ENCODE results near the gene GLIPR1L1.
A peak's percentile ranks its signal among the peaks of the same experiment; 100 is the strongest.

GLIPR1L1 gene, protein sequence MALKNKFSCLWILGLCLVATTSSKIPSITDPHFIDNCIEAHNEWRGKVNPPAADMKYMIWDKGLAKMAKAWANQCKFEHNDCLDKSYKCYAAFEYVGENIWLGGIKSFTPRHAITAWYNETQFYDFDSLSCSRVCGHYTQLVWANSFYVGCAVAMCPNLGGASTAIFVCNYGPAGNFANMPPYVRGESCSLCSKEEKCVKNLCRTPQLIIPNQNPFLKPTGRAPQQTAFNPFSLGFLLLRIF

DNA sequence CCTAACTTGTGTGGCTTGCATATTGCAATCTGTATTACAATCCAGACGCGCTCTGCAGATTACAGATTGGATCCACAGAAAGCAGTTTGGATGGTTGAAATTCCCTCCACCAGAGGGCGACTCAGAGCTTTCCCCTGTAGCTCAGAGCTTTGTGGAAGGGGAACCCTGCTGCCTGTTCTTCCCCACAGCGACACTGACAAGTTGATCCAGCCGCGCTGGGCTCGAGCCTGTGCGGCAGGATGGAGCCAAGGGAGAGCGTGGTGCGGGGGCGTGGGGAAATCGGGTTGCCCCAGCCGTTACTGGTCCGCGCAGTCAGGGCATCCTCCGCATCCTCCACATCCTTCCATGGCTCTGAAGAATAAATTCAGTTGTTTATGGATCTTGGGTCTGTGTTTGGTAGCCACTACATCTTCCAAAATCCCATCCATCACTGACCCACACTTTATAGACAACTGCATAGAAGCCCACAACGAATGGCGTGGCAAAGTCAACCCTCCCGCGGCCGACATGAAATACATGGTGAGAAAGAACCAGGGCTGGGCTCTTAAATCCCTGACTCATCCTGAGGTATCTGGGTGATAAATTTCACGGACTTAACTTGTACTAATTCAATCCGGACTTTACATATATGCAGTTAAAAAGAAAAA lies at the start of gene GLIPR1L1:
TSS of gene GLIPR1L1 (plus strand) at position 287 of the 647 bp plus-strand sequence. CDS start at position 346, 59 bp downstream.
- DNase-seq: peak; percentile 76 to 80

DNA sequence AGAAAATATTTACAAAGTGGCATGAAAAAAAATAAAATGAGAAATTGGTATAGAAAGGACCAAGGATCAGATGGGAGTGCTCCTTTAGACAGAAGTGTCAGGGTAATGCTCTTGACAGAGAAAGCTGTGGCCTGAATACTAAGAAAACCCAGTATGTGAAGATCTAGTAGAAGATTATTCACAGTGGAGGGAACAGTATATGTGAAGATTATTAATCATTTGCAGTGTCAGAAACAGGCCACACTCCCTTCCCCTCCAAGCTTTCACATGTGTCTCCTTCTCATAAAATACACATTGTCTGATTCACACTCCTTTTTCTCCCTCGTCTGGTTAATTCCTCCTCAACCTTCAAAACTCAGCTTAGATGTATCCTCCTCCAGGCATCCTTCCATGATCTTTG lies 45.6 kb upstream of the GLIPR1L1 start:
- H3K27me3 Mint-ChIP-seq: no peaks in the 10 kb centered on the region
- DNase-seq (no peak), ATAC-seq (no peak)
- no peak overlapping the region for H3K27ac Mint-ChIP-seq
- H3K4me1 Mint-ChIP-seq: no peaks in the 10 kb centered on the region
- no peaks in the 10 kb centered on the region for H3K9me3 Mint-ChIP-seq
- no peak overlapping the region for H3K4me3 Mint-ChIP-seq

More for the DNA sequence above, at the start of gene GLIPR1L1:
- Mint-ChIP-seq H3K27me3 (peaks cover 25% of the 10 kb centered on the region), H3K4me1 (peaks cover 26% of the 10 kb centered on the region), H3K4me3 (peak within 1 kb of the TSS; percentile 56 to 74), H3K9me3 (no peaks in the 10 kb centered on the region), H3K27ac (no peak within 1 kb of the TSS)
- ATAC-seq: peak; percentile 83

DNA sequence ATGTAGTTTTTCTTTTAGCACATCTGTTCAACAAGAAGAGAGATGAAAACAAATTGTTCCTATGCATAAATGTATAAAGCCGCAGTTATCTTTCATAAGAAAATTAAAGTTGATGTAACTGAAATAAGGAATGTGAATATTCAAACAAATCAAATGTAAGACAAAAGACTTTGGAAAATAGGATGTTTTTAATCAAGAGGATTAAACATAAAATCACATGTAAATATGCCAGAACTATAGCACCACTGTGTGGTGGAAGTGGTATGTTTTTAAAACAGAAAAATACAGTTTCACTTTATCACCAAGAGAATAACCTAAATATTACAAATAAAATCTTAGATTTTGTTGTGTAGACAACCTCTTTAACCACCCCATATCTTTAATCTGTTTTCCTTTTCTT lies 44.7 kb upstream of the GLIPR1L1 start:
- no peak overlapping the region for H3K4me3 Mint-ChIP-seq
- no peak for DNase-seq
- H3K4me1 Mint-ChIP-seq: no peaks in the 10 kb centered on the region
- H3K27ac Mint-ChIP-seq: no peak overlapping the region
- H3K27me3 Mint-ChIP-seq: no peaks in the 10 kb centered on the region
- H3K9me3 Mint-ChIP-seq: no peaks in the 10 kb centered on the region
- no peak for ATAC-seq

DNA sequence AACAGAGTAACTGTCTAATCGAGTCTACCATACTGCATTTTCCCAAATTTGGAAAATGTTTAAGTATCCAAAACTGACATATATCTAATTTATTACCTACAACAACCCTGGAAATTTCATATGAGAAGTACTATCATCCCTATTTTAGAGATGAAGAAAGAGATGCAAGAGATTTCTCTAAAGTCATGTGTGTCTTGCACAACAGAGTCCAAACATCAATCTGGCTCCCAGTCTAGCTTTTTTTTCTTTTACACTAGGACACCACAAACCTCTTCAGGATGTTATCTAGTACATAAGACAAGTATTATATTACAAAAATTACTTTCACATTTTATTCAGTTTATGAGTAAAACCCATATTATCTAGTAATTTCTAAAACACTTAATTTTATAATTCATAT lies 43.5 kb upstream of the GLIPR1L1 start:
- no peak overlapping the region for H3K4me3 Mint-ChIP-seq

DNA sequence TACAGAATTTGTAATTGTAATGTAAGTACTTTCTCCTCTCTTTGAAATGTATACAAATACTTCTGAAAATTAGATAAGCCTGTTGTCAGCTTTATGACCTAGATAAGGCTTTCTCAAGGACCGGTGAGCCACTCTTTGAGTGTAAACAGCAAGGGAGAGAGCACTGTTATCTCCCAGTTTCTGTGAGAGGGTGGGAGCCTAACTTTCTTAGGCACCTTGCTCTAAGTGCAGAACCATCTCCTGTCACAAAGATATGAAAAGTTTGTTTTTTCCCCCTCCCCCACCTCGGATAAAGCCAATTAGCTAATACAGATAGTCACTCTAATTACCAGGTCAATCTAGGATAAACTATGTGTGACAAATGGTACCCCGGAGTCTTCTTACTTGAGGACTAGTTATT lies 40.1 kb upstream of the GLIPR1L1 start:
- Mint-ChIP-seq H3K4me3 (no peak overlapping the region), H3K9me3 (no peaks in the 10 kb centered on the region), H3K4me1 (no peaks in the 10 kb centered on the region), H3K27ac (no peak overlapping the region), H3K27me3 (no peaks in the 10 kb centered on the region)
- no peak for ATAC-seq
- no peak for DNase-seq

More for the DNA sequence above, 43.5 kb upstream of the GLIPR1L1 start:
- no peaks in the 10 kb centered on the region for H3K27me3 Mint-ChIP-seq
- H3K27ac Mint-ChIP-seq: no peak overlapping the region
- DNase-seq (no peak), ATAC-seq (no peak)
- H3K9me3 Mint-ChIP-seq: no peaks in the 10 kb centered on the region
- H3K4me1 Mint-ChIP-seq: no peaks in the 10 kb centered on the region

DNA sequence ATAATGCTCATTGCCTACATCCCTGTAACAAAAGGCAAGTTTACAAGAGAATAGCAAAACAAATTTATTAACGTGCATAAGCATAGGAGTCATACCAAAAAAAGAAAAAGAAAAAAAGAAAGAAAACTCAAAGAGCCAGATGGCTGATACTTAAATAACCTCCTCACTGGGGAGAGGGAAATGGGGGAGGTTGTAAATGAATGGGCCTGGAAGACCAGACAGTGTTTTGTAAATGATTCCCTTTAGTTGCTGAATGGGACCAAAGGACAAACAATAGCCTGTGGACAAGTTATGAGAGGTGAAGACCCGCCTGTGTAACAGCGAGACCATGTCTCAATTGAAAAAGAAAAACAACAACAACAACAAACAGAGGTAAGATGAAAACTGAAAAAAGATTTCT lies 39.7 kb upstream of the GLIPR1L1 start:
- H3K27ac Mint-ChIP-seq: peak overlapping the region in 1 of 2 donors; percentile 51

DNA sequence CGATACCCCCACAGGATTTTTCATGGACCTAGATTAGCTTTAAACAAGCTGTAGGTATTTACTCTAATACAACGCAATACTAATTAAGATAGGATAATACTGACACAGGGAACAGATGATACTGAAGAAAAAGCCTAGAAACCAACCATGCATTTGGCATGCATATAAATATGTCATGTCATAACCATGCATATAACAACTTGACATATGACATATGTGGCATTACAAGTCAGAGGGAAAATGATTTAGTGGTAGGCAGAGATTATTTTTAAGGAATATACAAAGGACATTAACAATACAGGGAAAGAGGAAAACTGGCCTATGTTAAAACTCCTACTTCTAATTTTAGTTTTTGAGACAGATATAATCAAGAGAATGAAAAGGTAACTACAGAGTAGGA lies 32.2 kb upstream of the GLIPR1L1 start:
- H3K4me3 Mint-ChIP-seq: no peak overlapping the region
- DNase-seq (no peak), ATAC-seq (no peak)
- H3K4me1 Mint-ChIP-seq: no peaks in the 10 kb centered on the region
- no peak overlapping the region for H3K27ac Mint-ChIP-seq
- H3K27me3 Mint-ChIP-seq: no peaks in the 10 kb centered on the region
- no peaks in the 10 kb centered on the region for H3K9me3 Mint-ChIP-seq

More for the DNA sequence above, 39.7 kb upstream of the GLIPR1L1 start:
- Mint-ChIP-seq H3K4me1 (no peaks in the 10 kb centered on the region), H3K27me3 (no peaks in the 10 kb centered on the region), H3K4me3 (no peak overlapping the region), H3K9me3 (no peaks in the 10 kb centered on the region)
- DNase-seq: no peak
- ATAC-seq: no peak

DNA sequence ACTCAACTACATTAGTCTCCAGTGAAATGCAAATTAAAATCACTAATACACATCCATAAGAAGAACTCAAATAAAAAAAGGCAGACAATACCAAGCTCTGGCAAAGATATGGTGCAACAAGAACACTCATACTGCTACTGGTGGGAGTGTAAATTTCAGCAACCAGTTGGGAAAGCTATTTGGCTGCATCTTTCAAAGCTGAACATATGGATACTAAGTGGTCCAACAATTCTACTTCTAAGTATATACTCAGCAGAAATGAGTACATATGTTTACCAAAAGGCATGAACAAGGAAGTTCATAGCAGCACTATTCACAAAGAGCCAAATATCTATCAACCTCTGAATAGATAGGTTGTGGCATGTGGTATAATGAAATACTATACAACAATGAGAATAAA lies 31.7 kb upstream of the GLIPR1L1 start:
- DNase-seq (no peak), ATAC-seq (no peak)
- Mint-ChIP-seq H3K27ac (no peak overlapping the region), H3K4me3 (no peak overlapping the region), H3K27me3 (no peaks in the 10 kb centered on the region), H3K9me3 (no peaks in the 10 kb centered on the region), H3K4me1 (no peaks in the 10 kb centered on the region)

DNA sequence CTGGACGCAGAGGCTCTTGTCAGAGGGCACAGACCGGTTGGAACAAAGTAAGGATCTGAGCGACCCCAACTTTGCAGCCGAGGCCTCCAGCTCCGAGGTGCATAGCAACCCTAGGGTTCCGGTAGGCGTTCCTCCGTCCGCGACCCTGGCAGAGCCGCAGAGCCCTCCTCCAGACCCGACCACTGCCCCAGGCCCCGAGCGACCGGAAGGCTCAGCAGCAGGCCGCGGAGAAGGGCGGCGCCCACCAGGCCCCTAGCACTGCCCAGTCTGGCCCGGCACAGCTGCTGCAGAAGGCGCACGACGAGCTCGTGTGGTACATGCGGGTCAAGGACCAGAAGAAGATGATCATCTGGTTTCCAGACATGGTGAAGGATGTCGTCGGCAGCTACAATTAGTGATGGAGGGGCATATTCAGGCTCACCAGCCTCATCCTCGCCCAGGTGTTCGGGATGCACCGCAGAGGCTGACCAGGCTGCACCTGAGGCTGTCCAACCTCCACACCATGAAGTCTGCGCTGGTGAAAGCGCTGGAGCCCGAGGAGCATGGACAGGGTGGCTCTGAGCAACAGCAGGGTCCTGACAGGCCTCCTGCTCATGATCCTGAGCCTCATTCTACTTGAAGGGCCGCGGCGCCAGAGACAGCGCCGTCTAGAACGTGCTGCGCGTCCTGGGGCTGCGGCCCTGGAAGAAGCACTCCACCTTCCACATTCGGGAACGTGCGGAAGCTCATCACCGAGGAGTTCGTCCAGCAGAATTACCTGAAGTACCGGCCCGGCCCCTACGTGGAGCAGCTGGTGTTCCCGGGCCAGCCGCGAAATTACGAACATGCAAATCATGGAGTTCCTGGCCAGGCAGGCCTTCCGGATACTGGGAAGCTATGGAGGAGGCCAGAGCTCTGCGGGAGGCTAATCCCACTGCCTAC lies 28.8 kb upstream of the GLIPR1L1 start:
- ATAC-seq (no peak), DNase-seq (no peak)
- no peaks in the 10 kb centered on the region for H3K27me3 Mint-ChIP-seq
- no peak overlapping the region for H3K27ac Mint-ChIP-seq
- no peaks in the 10 kb centered on the region for H3K9me3 Mint-ChIP-seq
- no peaks in the 10 kb centered on the region for H3K4me1 Mint-ChIP-seq
- no peak overlapping the region for H3K4me3 Mint-ChIP-seq

DNA sequence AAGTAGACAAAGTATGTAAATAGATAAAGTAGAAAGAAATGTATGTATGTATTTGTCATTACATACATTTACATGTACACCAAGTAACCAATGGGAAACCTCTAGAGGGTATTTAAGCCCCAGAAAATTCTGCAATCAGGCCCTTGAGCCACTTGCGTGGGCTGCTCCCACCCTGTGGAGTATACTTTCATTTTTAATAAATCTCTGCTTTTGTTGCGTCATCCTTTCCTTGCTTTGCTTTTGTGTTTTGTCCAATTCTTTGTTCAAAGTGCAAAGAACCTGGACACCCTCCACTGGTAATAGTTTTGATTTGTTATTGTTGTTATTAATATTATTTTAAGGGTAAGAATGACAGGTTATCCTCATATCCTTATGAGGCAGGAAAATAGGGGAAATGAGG lies 26.2 kb upstream of the GLIPR1L1 start:
- Mint-ChIP-seq H3K4me1 (no peaks in the 10 kb centered on the region), H3K4me3 (no peak overlapping the region), H3K27ac (no peak overlapping the region), H3K27me3 (no peaks in the 10 kb centered on the region), H3K9me3 (no peaks in the 10 kb centered on the region)
- no peak for ATAC-seq
- DNase-seq: no peak

DNA sequence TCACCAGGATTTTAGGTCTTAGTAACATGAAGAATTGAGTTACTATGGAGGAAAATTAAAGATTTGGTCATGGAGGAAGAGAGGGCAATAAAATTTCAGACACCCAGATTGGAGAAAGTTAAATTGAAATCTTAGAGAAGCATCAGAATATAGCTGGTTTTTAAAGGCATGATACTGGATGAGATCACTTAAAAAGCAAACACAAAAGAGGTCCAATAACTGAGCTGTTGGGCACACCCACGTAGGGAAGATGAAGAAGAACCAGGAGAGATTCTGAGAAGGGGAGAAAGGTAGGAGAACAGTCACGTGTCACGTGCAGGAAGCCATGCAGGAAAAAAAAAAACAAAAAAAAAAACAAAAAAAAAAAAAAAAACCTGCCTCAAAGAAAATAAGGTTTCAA lies 23.1 kb upstream of the GLIPR1L1 start:
- no peaks in the 10 kb centered on the region for H3K4me1 Mint-ChIP-seq
- no peak overlapping the region for H3K4me3 Mint-ChIP-seq
- ATAC-seq (no peak), DNase-seq (no peak)
- no peaks in the 10 kb centered on the region for H3K9me3 Mint-ChIP-seq
- peak overlapping the region in 1 of 2 donors; percentile 44 for H3K27ac Mint-ChIP-seq
- no peaks in the 10 kb centered on the region for H3K27me3 Mint-ChIP-seq

DNA sequence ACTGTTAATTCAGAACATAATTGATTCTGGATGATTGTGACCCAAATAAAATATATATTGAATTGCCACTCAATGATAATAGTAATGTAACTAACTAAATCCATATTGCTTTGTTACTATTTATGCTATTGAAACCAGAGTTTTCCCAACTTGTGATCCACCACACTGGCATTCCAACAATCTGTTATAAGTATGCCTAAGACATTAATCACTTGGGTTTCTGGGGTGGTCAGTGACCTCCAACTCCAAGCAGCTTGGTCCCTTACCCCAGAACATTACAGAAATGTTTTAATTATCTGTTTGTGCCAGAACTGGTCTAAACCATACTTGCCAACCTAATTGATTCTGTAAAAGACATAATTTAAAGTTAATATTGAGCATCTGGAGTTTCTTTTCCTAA lies 19.0 kb upstream of the GLIPR1L1 start:
- H3K9me3 Mint-ChIP-seq: no peaks in the 10 kb centered on the region
- no peak overlapping the region for H3K27ac Mint-ChIP-seq
- H3K27me3 Mint-ChIP-seq: no peaks in the 10 kb centered on the region
- H3K4me1 Mint-ChIP-seq: no peaks in the 10 kb centered on the region
- H3K4me3 Mint-ChIP-seq: no peak overlapping the region
- ATAC-seq (no peak), DNase-seq (no peak)

DNA sequence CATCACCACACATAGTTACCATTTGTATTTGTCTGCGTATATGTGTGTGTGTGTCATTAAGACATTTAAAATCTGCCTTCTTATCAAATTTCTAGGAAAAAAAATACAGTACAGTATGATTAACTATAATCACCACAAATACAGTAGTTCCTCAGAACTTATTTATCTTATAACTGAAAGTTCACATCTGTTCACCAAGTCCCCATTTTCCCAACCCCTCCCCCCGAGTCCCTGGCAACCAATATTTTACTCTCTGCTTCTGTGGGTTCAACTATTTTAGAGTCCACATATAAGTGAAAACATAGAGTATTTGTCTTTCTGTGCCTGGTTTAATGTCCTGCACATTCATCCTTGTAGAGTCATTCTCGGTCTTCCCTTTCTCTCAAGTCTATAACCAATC lies 16.7 kb upstream of the GLIPR1L1 start:
- no peaks in the 10 kb centered on the region for H3K4me1 Mint-ChIP-seq
- DNase-seq (no peak), ATAC-seq (no peak)
- no peaks in the 10 kb centered on the region for H3K9me3 Mint-ChIP-seq
- no peak overlapping the region for H3K4me3 Mint-ChIP-seq
- no peak overlapping the region for H3K27ac Mint-ChIP-seq
- H3K27me3 Mint-ChIP-seq: no peaks in the 10 kb centered on the region

DNA sequence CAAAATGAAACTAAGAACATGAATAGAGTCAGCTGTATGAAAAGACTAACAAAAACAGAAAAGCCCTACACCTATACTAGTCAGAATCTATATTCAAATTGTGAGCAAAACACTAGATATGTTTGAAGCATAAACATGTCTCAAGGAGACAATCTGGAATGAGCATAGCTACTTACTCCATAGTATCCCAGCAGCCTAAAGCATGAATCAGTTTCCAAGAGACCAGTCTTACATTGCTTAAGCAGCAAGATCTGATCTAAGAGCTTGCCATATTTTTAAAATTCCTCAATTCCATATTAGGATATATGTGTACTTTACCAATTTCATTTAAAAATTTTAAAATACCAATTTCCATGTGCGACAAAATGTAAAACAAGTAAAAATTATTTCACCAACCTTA lies 12.0 kb upstream of the GLIPR1L1 start:
- Mint-ChIP-seq H3K4me3 (no peak overlapping the region), H3K27ac (no peak overlapping the region), H3K9me3 (no peaks in the 10 kb centered on the region), H3K4me1 (no peaks in the 10 kb centered on the region), H3K27me3 (peaks cover 23% of the 10 kb centered on the region)
- DNase-seq (no peak), ATAC-seq (no peak)

DNA sequence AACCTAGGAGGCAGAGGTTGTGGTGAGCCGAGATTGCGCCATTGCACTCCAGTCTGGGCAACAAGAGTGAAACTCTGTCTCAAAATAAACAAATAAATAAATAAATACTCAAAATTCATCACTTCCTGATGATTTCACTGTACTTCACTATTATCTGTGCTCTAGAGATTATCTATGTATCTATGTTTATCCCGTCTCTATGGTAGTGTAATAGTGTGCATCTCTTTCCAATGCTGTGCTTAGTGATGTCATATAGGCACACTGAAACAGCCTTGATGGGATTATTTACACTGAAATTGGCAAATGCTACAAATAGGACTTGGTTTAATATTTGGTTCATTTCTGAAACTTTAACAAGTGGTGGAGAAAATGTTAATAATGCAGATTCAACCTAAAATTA lies 10.8 kb upstream of the GLIPR1L1 start:
- H3K4me3 Mint-ChIP-seq: no peak overlapping the region
- peaks cover 24% of the 10 kb centered on the region for H3K27me3 Mint-ChIP-seq
- H3K9me3 Mint-ChIP-seq: no peaks in the 10 kb centered on the region
- no peak overlapping the region for H3K27ac Mint-ChIP-seq
- ATAC-seq: no peak
- H3K4me1 Mint-ChIP-seq: no peaks in the 10 kb centered on the region
- DNase-seq: no peak

DNA sequence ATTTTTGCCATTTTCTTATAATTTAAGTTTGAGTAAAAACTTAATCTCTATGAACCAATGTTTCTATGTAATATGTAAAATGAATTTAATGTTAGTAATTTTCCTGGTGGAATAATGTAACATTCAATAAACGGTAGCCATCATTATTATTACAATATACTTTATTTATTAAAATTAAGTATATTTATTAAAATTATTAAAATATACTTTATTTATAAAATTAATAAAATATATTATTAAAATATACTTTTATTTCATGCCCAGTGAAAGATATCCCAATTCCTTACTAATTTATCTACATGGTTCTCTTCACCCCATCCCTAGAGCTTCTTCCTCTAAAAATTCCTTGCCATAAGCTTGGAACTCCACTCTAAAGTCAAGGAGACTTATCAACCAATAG lies 6.8 kb upstream of the GLIPR1L1 start:
- no peak for DNase-seq
- H3K4me1 Mint-ChIP-seq: peaks cover 12% of the 10 kb centered on the region
- no peak overlapping the region for H3K4me3 Mint-ChIP-seq
- H3K27me3 Mint-ChIP-seq: peaks cover 42% of the 10 kb centered on the region
- ATAC-seq: no peak
- no peaks in the 10 kb centered on the region for H3K9me3 Mint-ChIP-seq
- no peak overlapping the region for H3K27ac Mint-ChIP-seq

All from stimulated activated naive CD8-positive, alpha-beta T cell treated with anti-CD3 and anti-CD28 coated beads, Interleukin-15, amount 100 ng/mL, for 72 hours (primary cell).